ENCODE results near the gene CNTN4.
"Not testable (repeated sequence)": the region's sequence is repeated elsewhere in the genome, so short reads cannot be mapped to it uniquely, and the experiment has no call there.

The CNTN4 gene

DNA sequence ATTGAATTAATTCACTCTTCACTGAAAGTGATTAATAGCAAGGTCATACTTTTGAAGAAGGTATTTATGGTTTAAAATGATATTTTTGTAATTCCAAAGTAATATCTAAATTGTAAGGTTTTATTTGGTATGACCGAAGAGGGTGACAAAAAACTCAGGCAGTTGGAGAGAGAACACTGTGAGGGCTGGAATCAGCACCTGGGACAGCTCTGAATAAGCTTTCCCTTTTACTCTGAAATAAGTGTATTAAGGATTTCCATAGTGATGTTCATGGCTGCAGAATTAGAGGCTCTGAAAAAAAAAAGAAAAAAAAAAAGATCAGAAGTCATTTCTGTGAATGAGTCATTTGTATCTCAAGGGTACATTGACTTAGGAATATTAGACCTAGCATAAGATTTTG lies 712.1 kb downstream of the CNTN4 start:
- DNase-seq (ENCODE audit: low read depth), result no peak

DNA sequence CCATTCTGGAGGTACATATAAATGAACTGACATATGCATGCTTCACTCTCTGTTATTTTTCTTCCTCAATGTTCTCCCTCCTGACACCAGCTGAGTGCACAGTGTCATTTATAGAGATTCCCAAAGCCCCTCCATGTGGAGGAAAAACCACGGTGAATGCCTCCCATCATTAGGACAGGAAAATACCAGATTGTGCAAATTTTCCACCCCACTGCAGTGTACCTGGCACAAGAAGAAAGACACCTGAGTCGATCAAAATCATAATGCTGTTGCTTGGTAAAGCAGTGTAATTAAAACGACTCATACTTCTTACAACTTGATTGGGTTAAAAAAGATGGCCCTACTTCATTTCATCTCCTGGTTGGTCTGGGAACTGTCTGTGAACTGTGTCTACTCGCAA lies 720.9 kb downstream of the CNTN4 start:
- no peak for DNase-seq (ENCODE audit: low read depth)

DNA sequence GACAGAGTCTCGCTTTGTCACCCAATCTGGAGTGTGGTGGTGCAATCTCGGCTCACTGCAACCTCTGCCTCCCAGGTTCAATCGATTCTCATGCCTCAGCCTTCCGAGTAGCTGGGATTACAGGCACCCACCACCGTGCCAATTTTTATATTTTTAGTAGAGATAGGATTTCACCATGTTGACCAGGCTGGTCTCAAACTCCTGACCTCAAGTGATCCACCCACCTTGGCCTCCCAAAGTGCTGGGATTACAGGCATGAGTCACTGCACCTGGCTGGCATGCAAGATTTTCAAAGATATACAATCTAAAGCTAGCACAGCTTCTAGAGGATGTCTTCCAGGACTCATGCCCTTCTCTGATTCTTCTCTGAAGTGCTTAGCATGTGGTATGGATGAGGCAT lies 722.3 kb downstream of the CNTN4 start:
- DNase-seq (ENCODE audit: low read depth), result not testable (repeated sequence)

DNA sequence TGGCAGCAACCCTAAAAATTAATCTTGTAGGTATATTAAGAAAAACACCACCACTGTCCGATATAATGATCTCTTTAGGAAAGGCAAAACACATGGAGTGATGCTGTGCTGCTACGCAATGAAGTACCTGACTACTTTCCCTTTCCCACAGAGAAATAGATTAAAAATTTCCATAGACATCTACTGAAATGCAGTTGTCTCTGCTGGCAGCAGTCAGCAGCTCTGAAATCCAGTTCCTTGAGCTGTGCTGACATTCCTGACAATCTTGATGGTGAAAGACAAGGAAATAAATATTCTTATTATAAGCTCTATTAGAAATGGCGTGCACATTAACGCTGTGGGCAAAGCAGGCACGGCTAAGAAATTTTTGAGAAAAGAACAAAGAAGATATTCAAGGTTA lies 723.9 kb downstream of the CNTN4 start:
- DNase-seq (ENCODE audit: low read depth), result no peak

DNA sequence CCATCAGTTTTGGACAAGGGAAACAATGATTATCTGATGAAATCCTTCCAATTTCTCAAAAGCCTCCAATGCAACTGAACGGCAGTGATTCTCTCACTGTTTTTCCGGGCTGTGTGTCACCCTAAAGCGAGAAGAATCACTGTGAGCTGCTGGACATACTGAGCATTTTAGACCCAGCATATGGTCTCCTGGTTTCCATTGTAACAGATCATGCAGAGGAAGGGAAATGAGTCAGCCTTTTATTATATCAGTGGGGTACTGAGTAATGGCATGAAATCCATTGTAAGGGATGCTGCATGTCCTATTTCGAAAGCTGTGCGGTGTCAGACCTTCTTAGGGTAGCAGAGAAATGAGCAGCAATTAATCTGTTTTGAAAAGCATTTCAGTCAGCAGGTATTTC lies 724.4 kb downstream of the CNTN4 start:
- no peak for DNase-seq (ENCODE audit: low read depth)

DNA sequence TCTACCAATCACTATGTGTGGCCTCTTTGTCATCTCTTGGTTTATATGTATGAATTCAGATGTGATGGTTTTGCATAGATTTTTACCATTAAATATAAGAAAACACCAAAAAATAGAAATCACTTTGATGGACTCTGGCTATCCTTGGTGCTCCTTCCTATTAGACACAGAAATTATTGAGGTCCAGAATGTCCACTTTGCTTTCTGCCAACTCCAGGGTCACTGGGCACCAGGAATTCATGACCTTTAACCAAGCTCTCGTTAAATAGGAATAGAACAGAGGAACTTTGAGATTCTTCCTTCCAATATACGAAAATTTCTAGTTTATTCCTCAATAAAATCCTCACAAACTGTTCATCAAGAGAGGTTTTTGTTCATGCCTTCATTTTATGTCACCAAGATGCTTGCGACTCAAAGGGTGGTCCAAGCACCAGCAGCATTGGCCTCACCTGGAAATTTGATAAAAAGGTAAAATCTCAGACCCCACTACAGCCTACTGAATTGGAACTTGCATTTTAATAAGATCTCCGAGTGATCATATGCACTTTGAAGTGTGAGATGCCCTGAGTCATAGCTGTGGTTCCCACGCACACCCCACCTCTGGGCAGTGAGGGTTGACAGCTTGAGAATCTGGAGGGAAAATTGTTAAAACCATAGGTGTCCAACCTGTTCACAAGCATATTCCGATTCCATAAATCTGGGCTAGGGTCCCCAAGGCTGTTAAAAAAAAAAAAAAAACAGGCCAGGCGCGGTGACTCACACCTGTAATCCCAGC lies 725.0 kb downstream of the CNTN4 start:
- DNase-seq (ENCODE audit: low read depth), result no peak

DNA sequence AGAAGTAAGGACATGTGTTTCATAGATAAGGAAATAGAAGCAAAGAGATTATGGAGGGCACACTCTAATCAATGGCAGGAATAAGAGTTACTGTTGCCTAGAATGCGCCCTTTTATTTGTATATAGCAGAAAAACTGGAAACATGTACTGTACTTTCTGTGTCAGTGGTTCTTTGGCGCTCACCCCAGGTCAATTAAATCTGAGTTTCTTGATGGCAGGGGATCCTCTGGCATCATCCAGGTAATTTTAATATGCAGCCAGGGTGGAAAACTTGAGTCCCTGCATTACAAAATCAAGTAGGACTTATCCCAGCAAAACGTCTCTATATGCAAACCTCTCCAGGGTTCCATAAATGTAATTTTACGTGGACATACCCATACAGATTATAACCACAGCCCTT lies 727.4 kb downstream of the CNTN4 start:
- DNase-seq (ENCODE audit: low read depth), result no peak

DNA sequence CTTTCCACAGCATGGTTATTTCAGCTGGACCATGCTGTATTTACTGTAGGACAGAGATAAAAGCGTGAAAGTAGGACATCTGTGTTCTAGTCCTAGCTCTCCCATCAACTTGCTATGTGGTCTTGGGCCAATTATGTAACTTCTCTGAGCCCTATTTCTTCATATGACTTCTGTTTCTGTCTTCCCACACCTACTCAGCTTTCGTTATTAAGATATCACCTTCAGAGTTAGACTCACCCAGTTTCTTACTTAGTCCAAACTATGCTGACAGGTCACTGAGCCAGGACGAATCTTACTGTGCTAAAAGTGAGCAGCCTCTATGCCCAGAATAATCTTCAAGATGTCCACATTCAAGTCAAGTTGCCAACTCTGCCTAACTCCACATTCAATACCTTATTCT lies 727.8 kb downstream of the CNTN4 start:
- DNase-seq (ENCODE audit: low read depth), result no peak

DNA sequence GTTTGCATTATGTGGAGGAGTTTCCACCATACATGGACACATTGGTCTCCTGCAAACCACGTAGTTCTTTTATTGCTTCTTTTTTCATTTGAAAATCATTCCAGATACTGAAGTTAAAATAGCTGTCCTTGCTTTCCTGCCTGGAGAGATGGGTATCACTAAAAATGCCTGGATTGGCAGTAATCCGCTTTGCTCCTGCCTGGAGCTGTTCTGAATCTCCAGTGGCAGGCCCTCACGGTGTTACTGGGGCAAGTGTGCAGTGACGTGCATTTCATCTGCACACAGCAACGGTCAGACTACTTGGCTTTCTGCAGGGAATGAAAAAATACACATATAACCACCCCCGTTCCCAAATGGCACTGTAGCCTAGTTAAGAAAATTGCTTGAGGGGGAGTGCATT lies 738.6 kb downstream of the CNTN4 start:
- DNase-seq (ENCODE audit: low read depth), result no peak

DNA sequence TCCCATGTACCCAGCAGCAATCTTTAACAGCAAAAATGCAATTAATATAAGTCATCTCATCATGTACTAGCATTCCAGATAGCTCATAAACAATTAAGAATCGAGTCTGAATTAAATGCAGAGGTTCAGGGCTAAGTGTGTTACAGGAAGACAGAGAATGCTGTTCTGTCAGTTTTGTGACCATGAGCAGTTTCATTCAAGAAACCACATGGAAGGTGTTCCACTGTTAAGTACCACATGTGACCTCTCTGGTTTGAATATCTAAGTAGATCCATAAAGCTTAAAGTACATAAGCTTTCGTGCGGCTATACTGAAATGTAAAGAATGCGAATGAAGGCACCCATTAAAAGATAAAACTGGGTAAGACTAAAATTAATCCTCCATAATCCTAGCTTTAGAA lies 739.2 kb downstream of the CNTN4 start:
- no peak for DNase-seq (ENCODE audit: low read depth)

DNA sequence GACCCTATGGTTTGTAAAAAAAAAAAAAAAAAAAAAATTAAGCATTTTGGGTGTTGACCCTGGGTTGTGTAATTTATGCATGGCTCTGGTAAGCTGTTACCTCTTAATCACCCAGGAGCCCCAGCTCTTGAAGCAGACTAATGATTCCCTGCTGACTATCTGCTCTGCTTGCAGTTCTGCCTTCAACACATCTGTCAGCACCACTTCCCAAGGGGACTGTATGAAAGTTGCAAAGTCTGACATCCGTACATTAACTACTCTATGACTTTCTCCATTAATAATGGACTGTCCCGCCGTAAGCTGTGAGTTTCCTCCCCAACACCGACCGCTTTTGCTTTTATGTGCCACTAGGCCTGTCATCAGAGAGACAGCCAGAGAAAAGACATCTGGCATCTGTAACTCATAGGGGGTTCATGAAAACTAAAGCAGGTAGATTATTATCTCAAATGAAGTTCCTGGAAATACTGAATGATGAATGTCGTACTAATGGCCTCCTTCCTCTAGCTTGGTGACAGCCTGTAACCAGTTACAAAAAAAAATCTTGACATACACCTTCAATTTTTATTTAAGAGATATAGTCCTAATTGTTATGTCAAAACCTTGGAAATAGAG lies 740.0 kb downstream of the CNTN4 start:
- no peak for DNase-seq (ENCODE audit: low read depth)

DNA sequence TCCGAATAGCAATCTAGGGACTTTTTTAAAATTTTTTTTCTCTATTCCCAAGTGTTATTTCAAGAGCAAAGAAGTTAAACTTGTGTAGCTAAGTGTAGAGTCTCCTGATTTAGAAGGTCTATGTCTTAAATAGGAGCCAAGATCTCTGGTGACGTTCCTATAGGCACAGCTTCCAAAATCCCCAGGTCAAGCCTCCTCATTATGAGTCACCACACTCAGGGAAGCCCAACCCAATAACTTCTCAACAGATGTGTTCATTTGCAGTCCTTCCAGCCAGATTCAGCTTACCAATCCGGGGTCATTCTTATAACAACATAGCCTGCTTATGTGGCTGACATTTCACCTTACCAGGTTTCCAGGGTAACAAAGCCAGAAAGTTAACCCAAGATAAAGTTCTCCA lies 741.2 kb downstream of the CNTN4 start:
- DNase-seq (ENCODE audit: low read depth), result no peak

DNA sequence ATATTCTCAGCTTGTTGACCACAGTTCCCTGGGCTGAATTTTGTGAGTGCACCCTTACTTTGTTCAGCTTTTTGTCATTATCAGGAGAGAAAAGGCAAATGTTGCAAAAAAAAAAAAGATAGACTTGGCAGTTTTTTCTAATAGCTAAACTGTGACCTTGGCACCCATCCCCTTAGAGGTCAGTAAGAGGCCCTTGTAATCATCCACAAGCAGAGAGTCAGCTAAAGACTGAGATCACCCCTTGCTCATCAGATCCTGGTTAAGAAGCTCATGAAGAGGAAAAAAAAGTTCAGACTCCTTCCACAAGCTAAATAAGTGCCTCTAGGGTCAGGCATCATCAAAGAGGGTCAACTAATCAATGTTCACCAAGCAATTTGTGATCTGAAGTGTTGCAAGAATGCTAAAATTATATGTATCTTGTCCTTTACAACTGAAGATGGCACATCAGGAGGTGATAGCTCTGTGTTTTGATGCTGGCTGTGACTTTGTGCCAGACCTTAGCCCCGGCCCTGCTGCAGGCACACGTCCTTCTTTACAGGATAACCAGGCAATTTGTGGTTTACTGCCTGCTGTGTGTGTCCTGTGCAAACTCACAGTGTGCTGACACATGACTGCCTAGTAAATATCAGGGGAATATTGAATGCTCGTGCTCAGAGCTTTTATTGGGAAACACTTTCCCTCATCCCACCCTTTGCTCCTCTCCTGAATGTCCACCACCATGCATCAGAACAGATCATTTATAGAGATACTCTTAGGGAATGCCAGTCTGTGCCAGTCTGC lies 748.6 kb downstream of the CNTN4 start:
- DNase-seq (ENCODE audit: low read depth), result no peak

DNA sequence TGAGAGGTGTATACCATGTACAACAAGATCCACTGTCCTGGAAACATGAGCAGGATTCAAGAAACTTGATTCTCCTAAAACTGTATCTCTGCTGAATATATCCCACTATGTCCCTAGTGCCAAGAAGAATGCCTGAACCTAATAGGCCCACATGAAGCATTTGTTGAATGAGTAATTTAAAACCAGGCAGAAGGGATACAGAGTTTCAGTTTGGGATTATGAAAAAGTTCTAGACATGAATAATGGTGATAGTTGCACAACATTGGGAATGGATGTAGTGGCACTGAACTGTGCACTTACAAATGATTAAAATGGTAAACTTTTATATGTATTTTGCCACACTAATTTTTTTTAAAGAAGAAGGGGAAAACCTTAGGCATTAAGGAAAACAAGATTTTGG lies 750.4 kb downstream of the CNTN4 start:
- no peak for DNase-seq (ENCODE audit: low read depth)

DNA sequence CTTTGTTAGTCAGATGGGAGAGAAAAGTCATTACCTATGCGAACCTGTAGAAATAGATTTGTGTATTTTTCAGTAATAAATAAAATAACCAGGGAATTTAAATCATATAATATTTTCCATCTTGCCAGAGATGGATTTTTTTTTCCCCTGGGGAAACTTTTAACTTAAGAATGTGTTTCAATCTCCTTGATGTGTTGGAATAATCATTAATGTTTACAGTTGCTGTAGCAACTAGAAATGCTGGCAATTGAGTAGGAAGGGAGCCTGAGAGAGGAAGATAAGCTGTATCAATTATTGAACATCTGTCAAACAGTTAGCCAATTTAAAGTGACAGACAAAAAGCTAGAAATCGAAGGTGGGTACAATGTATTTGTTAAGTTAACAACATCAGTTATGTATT lies 752.0 kb downstream of the CNTN4 start:
- DNase-seq (ENCODE audit: low read depth), result no peak

DNA sequence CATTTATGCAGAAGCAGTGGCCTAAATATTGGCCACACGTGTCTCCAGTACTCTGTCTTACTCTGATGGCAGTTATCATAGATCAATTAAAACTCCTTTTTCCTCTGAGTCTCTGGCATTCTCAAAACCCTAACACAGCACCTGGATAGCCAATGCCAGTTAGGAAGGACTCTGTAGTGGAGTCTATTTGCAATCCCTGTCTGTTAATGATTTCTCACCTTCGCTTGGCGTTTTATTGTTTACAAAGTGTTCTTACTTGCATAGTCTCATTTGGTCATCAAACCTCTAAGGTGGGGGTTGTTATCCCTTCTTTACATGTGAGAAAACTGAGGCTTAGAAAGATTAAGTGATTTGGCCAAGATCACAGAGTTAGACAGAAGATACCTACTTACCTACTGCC lies 752.7 kb downstream of the CNTN4 start:
- no peak for DNase-seq (ENCODE audit: low read depth)

DNA sequence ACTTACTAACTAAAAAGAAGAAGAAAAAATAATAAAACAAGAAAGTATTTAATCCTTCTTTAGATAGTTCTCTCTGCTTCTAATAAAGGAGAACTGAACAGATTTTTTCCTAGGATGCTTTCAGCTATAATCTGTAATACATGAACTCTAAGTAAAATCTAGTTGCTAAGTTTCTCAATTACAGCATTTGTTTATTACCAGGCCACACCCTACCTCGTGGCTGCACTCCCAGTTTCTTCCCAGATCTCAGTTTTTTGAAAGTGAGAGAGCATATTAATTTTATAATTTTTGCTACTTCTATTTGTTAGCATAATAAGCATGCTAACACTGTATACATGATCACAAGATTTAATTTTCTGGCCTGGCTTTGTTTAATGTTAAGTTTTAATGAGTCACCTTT lies 753.2 kb downstream of the CNTN4 start:
- DNase-seq (ENCODE audit: low read depth), result no peak

DNA sequence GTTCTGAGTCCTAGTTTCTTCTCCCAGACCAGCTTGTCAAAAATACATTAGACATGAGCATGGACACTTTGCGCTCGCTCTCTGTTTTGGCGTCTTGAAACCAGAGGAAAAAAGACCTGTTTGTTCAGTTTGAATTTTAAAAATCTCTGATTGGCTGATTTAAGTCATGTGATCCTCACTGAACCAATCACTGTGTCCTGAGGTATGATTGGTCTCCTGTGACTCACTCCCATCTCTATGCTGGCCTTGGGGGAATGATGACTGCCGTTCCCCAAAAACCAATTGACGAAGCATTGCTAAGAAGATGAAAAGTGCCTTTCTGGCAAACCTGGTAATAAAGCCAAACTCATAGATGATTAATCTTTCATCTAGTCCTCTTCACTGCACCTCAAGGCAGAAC lies 755.0 kb downstream of the CNTN4 start:
- DNase-seq (ENCODE audit: low read depth), result no peak

DNA sequence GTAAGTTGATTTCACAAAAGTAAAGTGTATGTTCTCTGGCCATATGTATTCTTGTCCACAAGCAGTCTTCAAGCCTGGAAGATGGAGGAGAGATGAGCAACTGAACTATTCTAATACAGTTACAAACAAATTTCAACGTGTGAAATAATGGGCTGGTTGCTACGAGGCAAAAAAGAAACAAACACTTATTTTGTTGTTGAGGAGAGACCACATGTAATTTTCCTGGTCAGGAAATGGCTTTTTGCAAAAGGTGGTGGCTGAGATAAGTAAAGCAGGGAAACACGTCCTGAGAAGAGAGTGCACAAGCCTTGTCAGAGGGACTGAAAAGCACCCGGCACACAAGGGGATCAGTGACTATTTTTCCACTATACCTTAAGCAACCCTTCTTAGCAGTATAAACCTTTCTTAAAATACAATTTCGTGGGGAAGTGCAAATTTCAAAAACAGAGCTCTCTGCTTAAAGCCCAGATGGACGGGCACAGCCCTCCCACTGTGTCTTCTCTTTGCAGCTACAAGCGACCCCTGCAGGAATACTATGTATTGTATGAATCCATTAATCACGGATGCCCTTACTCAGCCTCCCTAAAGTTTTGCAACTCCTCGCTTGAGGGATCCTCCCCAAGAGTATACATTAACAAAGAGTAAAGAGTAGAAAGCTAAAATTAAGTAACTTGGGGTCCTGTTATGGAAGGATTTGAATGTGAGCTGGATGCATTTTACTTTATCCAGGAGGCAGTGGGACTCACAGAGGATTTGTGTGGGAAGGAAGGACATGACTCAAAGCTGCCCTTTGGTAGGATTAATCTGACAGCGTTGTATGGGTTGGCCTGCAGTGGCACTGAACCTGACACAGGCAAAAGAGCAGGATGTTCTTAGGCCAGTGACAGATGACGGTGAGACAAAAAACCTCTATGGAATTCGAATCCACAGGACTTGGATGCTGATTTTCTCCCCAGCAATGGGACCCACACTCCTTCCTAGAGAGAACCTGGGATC lies 757.8 kb downstream of the CNTN4 start:
- DNase-seq (ENCODE audit: low read depth), result no peak

DNA sequence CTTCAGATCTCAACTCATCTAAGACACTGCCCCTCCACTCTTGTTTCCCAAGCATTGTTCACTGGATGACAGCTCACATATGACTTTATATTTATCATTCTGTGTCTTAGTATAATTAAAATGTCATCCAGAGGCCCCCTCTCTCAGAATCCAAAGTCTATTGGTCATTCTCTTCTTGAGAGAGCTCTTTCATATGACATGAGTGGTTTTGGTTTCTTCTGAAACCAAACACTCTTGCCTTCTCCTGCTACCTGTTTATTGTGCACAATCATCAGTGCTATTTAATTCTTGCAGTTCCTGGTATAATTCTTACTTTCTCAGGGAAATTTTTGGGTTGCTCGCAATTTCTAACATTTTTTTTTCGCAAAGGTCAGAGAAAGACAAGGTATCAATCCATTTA lies 762.0 kb downstream of the CNTN4 start:
- no peak for DNase-seq (ENCODE audit: low read depth)

DNA sequence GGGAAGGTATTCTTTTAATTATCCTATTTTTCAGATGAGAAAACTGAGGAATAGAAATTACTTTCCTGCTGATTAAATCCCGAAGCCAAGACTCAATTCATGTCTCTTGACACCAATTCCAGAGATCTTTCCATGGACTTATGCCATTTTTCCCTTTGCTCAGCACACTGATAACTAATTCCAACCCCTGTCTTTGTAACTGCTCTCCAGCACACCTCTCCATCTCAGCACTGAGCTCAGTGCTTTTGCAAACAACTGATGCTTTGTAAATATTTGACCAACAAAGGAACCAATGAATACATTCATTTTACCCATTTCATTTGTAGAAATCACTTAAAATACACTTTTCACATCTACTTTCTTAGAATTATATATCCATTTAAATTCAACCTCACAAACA lies 762.5 kb downstream of the CNTN4 start:
- DNase-seq (ENCODE audit: low read depth), result no peak

DNA sequence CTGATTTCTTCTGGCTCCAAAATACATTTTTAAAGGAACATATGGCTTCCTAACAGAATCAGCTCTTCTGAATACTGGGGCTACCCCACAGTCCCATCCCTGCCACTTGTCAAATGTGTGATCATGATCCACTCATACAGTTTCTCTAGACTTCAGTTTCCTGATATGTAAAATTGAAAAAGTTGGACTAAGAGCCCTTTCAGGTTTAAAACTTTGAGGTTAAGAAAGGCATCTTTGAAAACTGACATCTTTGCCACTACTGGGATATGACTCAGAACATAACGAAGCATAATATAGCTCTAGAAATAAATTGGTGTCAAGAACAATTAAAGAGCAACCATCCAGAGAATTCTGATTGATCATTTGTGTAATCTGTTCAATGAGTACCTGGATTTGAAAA lies 763.3 kb downstream of the CNTN4 start:
- no peak for DNase-seq (ENCODE audit: low read depth)
